ENCODE results near the gene CAPN12. TPM values are rescaled to one million over a fixed set of nuclear protein-coding genes. Genes with fewer than 3 reads are reported as not detected.

Gene CAPN12
- polyA plus RNA-seq, 1 of the 3 experiments (the other 2 are of a cell fraction) = 3.0 TPM

GRCh38 chr19:38725469-38726283, 18.6 kb downstream of the CAPN12 start:
- ChIA-PET CTCF (interaction anchor here (0.8 to 1.6 kb wide), 3 partner anchors 9 to 205 kb away, joined by 3 to 5 read pairs (median 3); partner anchors contain the start of genes MRPS12 and SARS2), POLR2A (interaction anchor here (0.9 kb wide), 1 partner anchor 11 kb away, joined by 3 read pairs; no protein-coding TSS in a partner anchor)
- 94% methylated on average over 16 of the region's 21 CpGs for WGBS (ENCODE audit: low lambda C conversion rate)
- Histone ChIP-seq H3K9ac (no peak overlapping the region), H3K4me1 (ENCODE audit: control insufficient read depth in 1 of 2, insufficient read depth in 2 of 2, low read depth in 1 of 2, low read length in 1 of 2) (no peaks in the 10 kb centered on the region; a peak in 1 of 4 replicates), H3K36me3 (replicated peaks in 1 of 2; ENCODE audit: control insufficient read depth in 1 of 2, insufficient read depth in 2 of 2, low read length in 1 of 2) (peaks cover 50 to 89% of the 10 kb centered on the region in 2 experiments), H3K4me3 (ENCODE audit: low read depth in 2 of 2, low read length in 1 of 2) (no peak overlapping the region), H3K9me2 (no peaks in the 10 kb centered on the region), H3K27ac (ENCODE audit: low read depth in 2 of 2, low read length in 1 of 2) (no peak overlapping the region), H4K20me1 (ENCODE audit: insufficient read depth) (0 out of 2 replicates have a peak, but pooled peaks cover 6% of the 10 kb centered on the region), H3K27me3 (ENCODE audit: insufficient read depth) (no peaks in the 10 kb centered on the region), H3K79me2 (ENCODE audit: insufficient read depth) (peaks cover 12% of the 10 kb centered on the region), H3F3A (replicated peaks; ENCODE audit: insufficient read depth) (peaks cover 24% of the 10 kb centered on the region), H3K4me2 (no peak overlapping the region), H3K9me3 (no peaks in the 10 kb centered on the region), H2AFZ (ENCODE audit: low read depth) (no peak overlapping the region)
- DNase-seq = no peak
- TF ChIP-seq ZBTB33 (IDR thresholded peaks at IDR 0.05; ENCODE audit: borderline replicate concordance, low read depth) = no peak
- TF ChIP-seq, protein P1, sequence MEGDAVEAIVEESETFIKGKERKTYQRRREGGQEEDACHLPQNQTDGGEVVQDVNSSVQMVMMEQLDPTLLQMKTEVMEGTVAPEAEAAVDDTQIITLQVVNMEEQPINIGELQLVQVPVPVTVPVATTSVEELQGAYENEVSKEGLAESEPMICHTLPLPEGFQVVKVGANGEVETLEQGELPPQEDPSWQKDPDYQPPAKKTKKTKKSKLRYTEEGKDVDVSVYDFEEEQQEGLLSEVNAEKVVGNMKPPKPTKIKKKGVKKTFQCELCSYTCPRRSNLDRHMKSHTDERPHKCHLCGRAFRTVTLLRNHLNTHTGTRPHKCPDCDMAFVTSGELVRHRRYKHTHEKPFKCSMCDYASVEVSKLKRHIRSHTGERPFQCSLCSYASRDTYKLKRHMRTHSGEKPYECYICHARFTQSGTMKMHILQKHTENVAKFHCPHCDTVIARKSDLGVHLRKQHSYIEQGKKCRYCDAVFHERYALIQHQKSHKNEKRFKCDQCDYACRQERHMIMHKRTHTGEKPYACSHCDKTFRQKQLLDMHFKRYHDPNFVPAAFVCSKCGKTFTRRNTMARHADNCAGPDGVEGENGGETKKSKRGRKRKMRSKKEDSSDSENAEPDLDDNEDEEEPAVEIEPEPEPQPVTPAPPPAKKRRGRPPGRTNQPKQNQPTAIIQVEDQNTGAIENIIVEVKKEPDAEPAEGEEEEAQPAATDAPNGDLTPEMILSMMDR (IDR thresholded peaks at IDR 0.05) = no peak
- TF ChIP-seq GABPA (IDR thresholded peaks at IDR 0.05; ENCODE audit: low read depth) = no peak
- no peak for TF ChIP-seq RCOR1 (IDR thresholded peaks at IDR 0.05; ENCODE audit: low read length)
- TF ChIP-seq YY1 (IDR thresholded peaks at IDR 0.05; ENCODE audit: low read depth) = no peak
- no peak for TF ChIP-seq EZH2phosphoT487 (IDR thresholded peaks at IDR 0.05; ENCODE audit: borderline replicate concordance, low read depth)
- no peak for TF ChIP-seq SIN3A (IDR thresholded peaks at IDR 0.05; ENCODE audit: borderline replicate concordance, low read depth, low read length)
- TF ChIP-seq ELF1 (IDR thresholded peaks at IDR 0.05) = no peak
- TF ChIP-seq USF1 (IDR thresholded peaks at IDR 0.05; ENCODE audit: borderline replicate concordance, low read depth) = no peak
- TF ChIP-seq, protein P2, sequence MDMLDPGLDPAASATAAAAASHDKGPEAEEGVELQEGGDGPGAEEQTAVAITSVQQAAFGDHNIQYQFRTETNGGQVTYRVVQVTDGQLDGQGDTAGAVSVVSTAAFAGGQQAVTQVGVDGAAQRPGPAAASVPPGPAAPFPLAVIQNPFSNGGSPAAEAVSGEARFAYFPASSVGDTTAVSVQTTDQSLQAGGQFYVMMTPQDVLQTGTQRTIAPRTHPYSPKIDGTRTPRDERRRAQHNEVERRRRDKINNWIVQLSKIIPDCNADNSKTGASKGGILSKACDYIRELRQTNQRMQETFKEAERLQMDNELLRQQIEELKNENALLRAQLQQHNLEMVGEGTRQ (IDR thresholded peaks at IDR 0.05; ENCODE audit: borderline replicate concordance, low read depth, low read length) = no peak
